A549 (cell line): ENCODE data around the gene PSMD6.

Experiments used
- BHLHE40 ChIP-seq: IDR thresholded peaks from 2 replicates; pipeline ENCODE4 v1.6.1; 2012; ENCODE audit warnings: low read depth, low read length, inconsistent platforms
- CEBPB ChIP-seq, 2 experiments: fragments of >200 bp in 1 of 2; sonication (Bioruptor Twin) in 1 of 2; formaldehyde crosslinking in 1 of 2; IDR thresholded peaks; 2 replicates each; pipeline ENCODE4 v1.6.1; 2012 to 2016
- ELK1 ChIP-seq: fragments of 150-350 bp; IDR thresholded peaks from 2 replicates; pipeline ENCODE4 v1.6.1; 2014; ENCODE audit warnings: low read depth, mild to moderate bottlenecking, low read length
- EP300 ChIP-seq, 2 experiments: fragments of >200 bp; sonication (Bioruptor Twin); formaldehyde crosslinking; IDR thresholded peaks; 2 replicates in 1 of 2; 3 replicates in 1 of 2; pipeline ENCODE4 v1.6.1; 2016 to 2017
- HOXB13 ChIP-seq: fragments of 250-450 bp; sonication (Bioruptor Pico); IDR thresholded peaks from 2 replicates; pipeline ENCODE4 v1.5.0; 2020; ENCODE audit warnings: low read depth, mild to moderate bottlenecking, moderate library complexity
- MAFK ChIP-seq: fragments of 450-650 bp; IDR thresholded peaks from 2 replicates; pipeline ENCODE4 v1.6.1; 2014; ENCODE audit not compliant: partially characterized antibody
- MAX ChIP-seq: IDR thresholded peaks from 2 replicates; pipeline ENCODE4 v1.6.1; 2012
- POLR2A ChIP-seq: IDR thresholded peaks from 2 replicates; pipeline ENCODE4 v1.6.1; 2012; ENCODE audit warnings: mild to moderate bottlenecking, low read length
- SREBF2 ChIP-seq: fragments of 450-650 bp; IDR thresholded peaks from 2 replicates; pipeline ENCODE4 v1.6.1; 2014; ENCODE audit warnings: mild to moderate bottlenecking, moderate library complexity
- USF2 ChIP-seq: fragments of 450-650 bp; IDR thresholded peaks from 2 replicates; pipeline ENCODE4 v1.6.1; 2014; ENCODE audit warnings: antibody characterized with exemption
- TF ChIP-seq, protein P1 (sequence below): fragments of 200-600 bp; sonication (generic); IDR thresholded peaks from 2 replicates; pipeline ENCODE4 v1.6.1; 2016; ENCODE audit warnings: antibody characterized with exemption, mild to moderate bottlenecking, moderate library complexity
- TF ChIP-seq, protein P2 (sequence below): fragments of >200 bp; sonication (Bioruptor Twin); formaldehyde crosslinking; IDR thresholded peaks from 3 replicates; pipeline ENCODE4 v1.5.1; 2016
- TF ChIP-seq, protein P3 (sequence below): IDR thresholded peaks from 2 replicates; pipeline ENCODE4 v1.6.1; 2012

- TF ChIP-seq BHLHE40 (no peak), EP300 (IDR thresholded peaks at IDR 0.05) (no peak), HOXB13 (CRISPR knock-in tag) (no peak), USF2 (no peak), POLR2A (no peak), MAX (no peak), CEBPB (IDR thresholded peaks at IDR 0.05) (no peak), MAFK (no peak), ELK1 (no peak), SREBF2 (no peak)
- TF ChIP-seq, protein P1, sequence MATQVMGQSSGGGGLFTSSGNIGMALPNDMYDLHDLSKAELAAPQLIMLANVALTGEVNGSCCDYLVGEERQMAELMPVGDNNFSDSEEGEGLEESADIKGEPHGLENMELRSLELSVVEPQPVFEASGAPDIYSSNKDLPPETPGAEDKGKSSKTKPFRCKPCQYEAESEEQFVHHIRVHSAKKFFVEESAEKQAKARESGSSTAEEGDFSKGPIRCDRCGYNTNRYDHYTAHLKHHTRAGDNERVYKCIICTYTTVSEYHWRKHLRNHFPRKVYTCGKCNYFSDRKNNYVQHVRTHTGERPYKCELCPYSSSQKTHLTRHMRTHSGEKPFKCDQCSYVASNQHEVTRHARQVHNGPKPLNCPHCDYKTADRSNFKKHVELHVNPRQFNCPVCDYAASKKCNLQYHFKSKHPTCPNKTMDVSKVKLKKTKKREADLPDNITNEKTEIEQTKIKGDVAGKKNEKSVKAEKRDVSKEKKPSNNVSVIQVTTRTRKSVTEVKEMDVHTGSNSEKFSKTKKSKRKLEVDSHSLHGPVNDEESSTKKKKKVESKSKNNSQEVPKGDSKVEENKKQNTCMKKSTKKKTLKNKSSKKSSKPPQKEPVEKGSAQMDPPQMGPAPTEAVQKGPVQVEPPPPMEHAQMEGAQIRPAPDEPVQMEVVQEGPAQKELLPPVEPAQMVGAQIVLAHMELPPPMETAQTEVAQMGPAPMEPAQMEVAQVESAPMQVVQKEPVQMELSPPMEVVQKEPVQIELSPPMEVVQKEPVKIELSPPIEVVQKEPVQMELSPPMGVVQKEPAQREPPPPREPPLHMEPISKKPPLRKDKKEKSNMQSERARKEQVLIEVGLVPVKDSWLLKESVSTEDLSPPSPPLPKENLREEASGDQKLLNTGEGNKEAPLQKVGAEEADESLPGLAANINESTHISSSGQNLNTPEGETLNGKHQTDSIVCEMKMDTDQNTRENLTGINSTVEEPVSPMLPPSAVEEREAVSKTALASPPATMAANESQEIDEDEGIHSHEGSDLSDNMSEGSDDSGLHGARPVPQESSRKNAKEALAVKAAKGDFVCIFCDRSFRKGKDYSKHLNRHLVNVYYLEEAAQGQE, result no peak
- TF ChIP-seq, protein P2, sequence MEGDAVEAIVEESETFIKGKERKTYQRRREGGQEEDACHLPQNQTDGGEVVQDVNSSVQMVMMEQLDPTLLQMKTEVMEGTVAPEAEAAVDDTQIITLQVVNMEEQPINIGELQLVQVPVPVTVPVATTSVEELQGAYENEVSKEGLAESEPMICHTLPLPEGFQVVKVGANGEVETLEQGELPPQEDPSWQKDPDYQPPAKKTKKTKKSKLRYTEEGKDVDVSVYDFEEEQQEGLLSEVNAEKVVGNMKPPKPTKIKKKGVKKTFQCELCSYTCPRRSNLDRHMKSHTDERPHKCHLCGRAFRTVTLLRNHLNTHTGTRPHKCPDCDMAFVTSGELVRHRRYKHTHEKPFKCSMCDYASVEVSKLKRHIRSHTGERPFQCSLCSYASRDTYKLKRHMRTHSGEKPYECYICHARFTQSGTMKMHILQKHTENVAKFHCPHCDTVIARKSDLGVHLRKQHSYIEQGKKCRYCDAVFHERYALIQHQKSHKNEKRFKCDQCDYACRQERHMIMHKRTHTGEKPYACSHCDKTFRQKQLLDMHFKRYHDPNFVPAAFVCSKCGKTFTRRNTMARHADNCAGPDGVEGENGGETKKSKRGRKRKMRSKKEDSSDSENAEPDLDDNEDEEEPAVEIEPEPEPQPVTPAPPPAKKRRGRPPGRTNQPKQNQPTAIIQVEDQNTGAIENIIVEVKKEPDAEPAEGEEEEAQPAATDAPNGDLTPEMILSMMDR, result no peak
- TF ChIP-seq, protein P3, sequence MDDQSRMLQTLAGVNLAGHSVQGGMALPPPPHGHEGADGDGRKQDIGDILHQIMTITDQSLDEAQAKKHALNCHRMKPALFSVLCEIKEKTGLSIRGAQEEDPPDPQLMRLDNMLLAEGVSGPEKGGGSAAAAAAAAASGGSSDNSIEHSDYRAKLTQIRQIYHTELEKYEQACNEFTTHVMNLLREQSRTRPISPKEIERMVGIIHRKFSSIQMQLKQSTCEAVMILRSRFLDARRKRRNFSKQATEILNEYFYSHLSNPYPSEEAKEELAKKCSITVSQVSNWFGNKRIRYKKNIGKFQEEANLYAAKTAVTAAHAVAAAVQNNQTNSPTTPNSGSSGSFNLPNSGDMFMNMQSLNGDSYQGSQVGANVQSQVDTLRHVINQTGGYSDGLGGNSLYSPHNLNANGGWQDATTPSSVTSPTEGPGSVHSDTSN, result no peak
Observed at GRCh38 chr3:64058566-64058965, 35.3 kb upstream of the PSMD6 start.
